ENCODE data around the gene OR13J1.

GRCh38 chr9:35872505-35872904 lies 2.3 kb upstream of the OR13J1 start:
- TF ChIP-seq CTCF (IDR thresholded peaks at IDR 0.05) (no peak), POLR2A (IDR thresholded peaks at IDR 0.05) (no peak), POLR2AphosphoS5 (IDR thresholded peaks at IDR 0.05; ENCODE audit: insufficient read depth in 1 of 2, low read depth in 1 of 2) (no peak)

Measured in vagina (tissue), 2 donors.